Vagina (tissue), 2 donors: ENCODE results near the gene AHNAK. TPM values are rescaled to one million over a fixed set of nuclear protein-coding genes. Genes with fewer than 3 reads are reported as not detected.

Source experiments
- DNase-seq, 2 donors: peaks; one replicate each; pipeline ENCODE4 v3.0.0-alpha.2; 2017; ENCODE audit errors: extremely low spot score in 2 of 2
- H3K27ac ChIP-seq: fragments of 200-600 bp; sonication (generic); one replicate; pipeline ENCODE4 v1.5.1; 2019
- H3K27me3 ChIP-seq: fragments of 200-600 bp; sonication (generic); one replicate; pipeline ENCODE4 v1.5.1; 2019
- H3K36me3 ChIP-seq, 2 donors: fragments of 200-600 bp; sonication (generic); one replicate each; pipeline ENCODE4 v1.5.1; 2017 to 2019
- H3K4me1 ChIP-seq: fragments of 200-600 bp; sonication (generic); one replicate; pipeline ENCODE4 v1.5.1; 2019
- H3K4me3 ChIP-seq, 2 donors: fragments of 200-600 bp; sonication (generic); 1 replicate in 1 of 2; 2 replicates in 1 of 2; pipeline ENCODE4 v1.5.1; 2016 to 2019
- H3K9me3 ChIP-seq: fragments of 200-600 bp; sonication (generic); one replicate; pipeline ENCODE4 v1.5.1; 2019
- CTCF ChIP-seq, 3 experiments: fragments of 450-650 bp in 2 of 3; fragments of 200-600 bp in 1 of 3; sonication (generic) in 1 of 3; IDR thresholded peaks; one replicate each; pipeline ENCODE4 v1.5.1; 2017 to 2019; ENCODE audit warnings: antibody characterized with exemption in 3 of 3, mild to moderate bottlenecking in 2 of 3, moderate library complexity in 2 of 3
- POLR2A ChIP-seq, 2 donors: fragments of 450-650 bp; IDR thresholded peaks; one replicate each; pipeline ENCODE4 v1.6.1; 2017; ENCODE audit warnings: antibody characterized with exemption in 2 of 2, mild to moderate bottlenecking in 2 of 2, moderate library complexity in 2 of 2
- POLR2AphosphoS5 ChIP-seq, 2 donors: sonication (generic); formaldehyde crosslinking; IDR thresholded peaks; one replicate each; pipeline ENCODE4 v1.9.0; 2017; ENCODE audit warnings: antibody characterized with exemption in 2 of 2, mild to moderate bottlenecking in 2 of 2, low read depth in 1 of 2; ENCODE audit not compliant: insufficient read depth in 1 of 2
- intact Hi-C: fragments of 100-400 bp; cut with DNase I; formaldehyde crosslinking; loops from one replicate; pipeline ENCODE4 v1.15.1; 2023
- total RNA-seq: library from RNA; depleted of rRNA; stranded (reverse); fragments of >200 nt; gene quantifications from one replicate; pipeline ENCODE4 v1.2.3, GENCODE V29; 2016

Gene AHNAK
- total RNA-seq, 1 donor from 2014 or later = 828 TPM

GRCh38 chr11:62507125-62507422 lies 39.5 kb downstream of the AHNAK start:
- Histone ChIP-seq H3K36me3 (no peaks in the 10 kb centered on the region), H3K27me3 (no peaks in the 10 kb centered on the region), H3K27ac (peak overlapping the region; percentile 63), H3K4me1 (peaks cover 68% of the 10 kb centered on the region), H3K9me3 (no peaks in the 10 kb centered on the region), H3K4me3 (no peak overlapping the region)
- no peak for DNase-seq
- intact Hi-C loops = no loop called here
- TF ChIP-seq CTCF (IDR thresholded peaks at IDR 0.05) (no peak), POLR2AphosphoS5 (IDR thresholded peaks at IDR 0.05; ENCODE audit: insufficient read depth in 1 of 2, low read depth in 1 of 2) (no peak), POLR2A (IDR thresholded peaks at IDR 0.05) (no peak)

GRCh38 chr11:62506413-62507124 lies 40.0 kb downstream of the AHNAK start:
- no peaks in the 10 kb centered on the region for H3K9me3 ChIP-seq
- H3K27ac ChIP-seq = peak overlapping the region; percentile 63
- H3K4me1 ChIP-seq = peaks cover 71% of the 10 kb centered on the region
- no peak overlapping the region for H3K4me3 ChIP-seq
- no peaks in the 10 kb centered on the region for H3K27me3 ChIP-seq
- intact Hi-C loops = no loop called here
- TF ChIP-seq POLR2AphosphoS5 (IDR thresholded peaks at IDR 0.05; ENCODE audit: insufficient read depth in 1 of 2, low read depth in 1 of 2) (no peak), POLR2A (IDR thresholded peaks at IDR 0.05) (no peak), CTCF (IDR thresholded peaks at IDR 0.05) (no peak)
- no peak for DNase-seq
- no peaks in the 10 kb centered on the region for H3K36me3 ChIP-seq

GRCh38 chr11:62505440-62506091 lies 41.0 kb downstream of the AHNAK start:
- H3K27me3 ChIP-seq = no peaks in the 10 kb centered on the region
- intact Hi-C loops = no loop called here
- peak overlapping the region; percentile 63 for H3K27ac ChIP-seq
- peaks cover 79% of the 10 kb centered on the region for H3K4me1 ChIP-seq
- DNase-seq = no peak
- no peak for TF ChIP-seq POLR2A (IDR thresholded peaks at IDR 0.05)
- TF ChIP-seq POLR2AphosphoS5 (IDR thresholded peaks at IDR 0.05; ENCODE audit: insufficient read depth in 1 of 2, low read depth in 1 of 2) = peak in 1 of 2 donors; percentile 10
- no peaks in the 10 kb centered on the region for H3K36me3 ChIP-seq
- H3K4me3 ChIP-seq = peak overlapping the region; percentile 15 to 38
- H3K9me3 ChIP-seq = no peaks in the 10 kb centered on the region

GRCh38 chr11:62505059-62505439 lies 41.6 kb downstream of the AHNAK start:
- no peak for DNase-seq

More at GRCh38 chr11:62505059-62505439, 41.6 kb downstream of the AHNAK start:
- peak in 1 of 2 donors; percentile 15 for TF ChIP-seq POLR2AphosphoS5 (IDR thresholded peaks at IDR 0.05; ENCODE audit: insufficient read depth in 1 of 2, low read depth in 1 of 2)
- no peak for TF ChIP-seq CTCF (IDR thresholded peaks at IDR 0.05)
- peaks cover 79% of the 10 kb centered on the region for H3K4me1 ChIP-seq
- intact Hi-C loops = no loop called here
- H3K4me3 ChIP-seq = peak overlapping the region; percentile 15 to 38
- no peaks in the 10 kb centered on the region for H3K9me3 ChIP-seq
- no peaks in the 10 kb centered on the region for H3K36me3 ChIP-seq
- H3K27me3 ChIP-seq = no peaks in the 10 kb centered on the region
- H3K27ac ChIP-seq = peak overlapping the region; percentile 63
